HL-60/S4 treated with retinoic acid at 250 ng/mL for 4 days and 3 days (cell line): ENCODE measurements around the gene NCOA1.
"Not testable (repeated sequence)": the region's sequence is repeated elsewhere in the genome, so short reads cannot be mapped to it uniquely, and the experiment has no call there.

Experiments
- in situ Hi-C: fragments of 300-500 bp; cut with MboI; formaldehyde crosslinking; loops from 2 replicates; pipeline ENCODE4 v1.7.0; 2022; ENCODE audit warnings: low sequenced_read_pairs

NCOA1 gene

DNA sequence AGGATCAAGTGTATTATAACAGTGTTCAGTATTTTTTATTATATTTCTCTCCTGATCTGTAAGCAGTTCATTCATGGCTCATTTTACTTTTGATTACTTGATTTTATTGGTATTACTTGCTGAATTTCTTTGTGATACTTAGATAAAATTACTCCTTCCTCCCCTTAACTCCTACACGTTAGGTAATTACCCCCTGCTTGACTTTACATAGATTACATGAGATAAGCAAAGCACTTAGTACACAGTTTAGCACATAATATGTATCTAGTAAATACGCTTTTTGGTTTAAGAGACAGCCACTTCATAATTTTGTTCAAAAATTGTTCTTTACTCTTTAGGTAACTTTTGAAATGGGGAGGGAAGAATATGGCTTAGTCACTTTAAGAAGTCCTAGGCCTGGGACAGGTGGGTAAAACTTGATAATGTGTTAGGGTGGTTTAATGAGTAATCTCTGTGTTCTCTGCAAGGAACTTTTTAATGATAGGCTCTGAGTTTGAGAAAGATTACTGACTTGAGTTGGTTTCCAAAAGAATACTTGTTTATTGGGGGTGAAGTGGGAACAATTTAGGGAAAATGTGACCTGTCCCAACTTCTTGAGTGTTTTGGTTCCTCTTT is 80.9 kb downstream of the NCOA1 start:
- in situ Hi-C loops = no loop called here

- in situ Hi-C loops = no loop called here
These were observed 85.1 kb downstream of the NCOA1 start for GRCh38 chr2:24576146-24576545.

GRCh38 chr2:24576617-24577016 is 85.6 kb downstream of the NCOA1 start:
- in situ Hi-C loops = no loop called here

GRCh38 chr2:24577481-24577880 is 86.4 kb downstream of the NCOA1 start:
- in situ Hi-C loops = no loop called here

- in situ Hi-C loops = no loop called here
These were observed 88.2 kb downstream of the NCOA1 start for GRCh38 chr2:24579053-24579803.

DNA sequence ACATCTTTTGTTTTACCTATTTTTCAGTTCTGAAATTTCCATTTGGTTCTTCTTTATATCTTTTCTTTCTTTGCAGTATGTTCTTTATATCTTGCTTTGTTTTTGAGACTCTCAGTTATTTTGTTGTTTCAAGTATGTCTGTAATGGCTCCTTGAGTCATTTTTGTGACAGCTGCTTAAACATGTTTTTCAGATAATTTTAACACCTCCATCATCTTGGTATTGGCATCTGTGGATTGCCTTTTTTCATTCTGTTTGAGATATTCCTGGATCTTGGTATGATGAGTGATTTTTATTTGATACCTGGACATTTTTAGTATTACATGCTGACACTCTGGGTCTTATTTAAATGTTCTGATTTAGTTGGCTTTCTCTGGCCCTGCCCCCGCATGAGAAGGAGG is 89.5 kb downstream of the NCOA1 start:
- in situ Hi-C loops = no loop called here

DNA sequence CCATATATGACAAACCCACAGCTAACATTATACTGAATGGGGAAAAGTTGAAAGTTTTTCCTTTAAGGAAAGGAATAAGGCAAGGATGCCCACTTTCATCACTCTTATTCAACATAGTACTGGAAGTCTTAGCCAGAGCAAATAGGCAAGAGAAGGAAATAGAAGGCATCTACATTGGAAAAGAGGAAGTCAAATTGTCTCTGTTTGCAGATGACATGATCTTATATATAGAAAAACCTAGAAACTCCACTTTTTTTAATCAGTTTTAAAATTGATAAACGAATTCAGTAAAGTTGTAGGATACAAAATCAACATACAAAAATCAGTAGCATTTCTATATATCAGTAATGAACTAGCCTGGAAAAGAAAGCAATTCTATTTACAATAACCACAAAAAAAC is 90.9 kb downstream of the NCOA1 start:
- in situ Hi-C loops = not testable (repeated sequence)

DNA sequence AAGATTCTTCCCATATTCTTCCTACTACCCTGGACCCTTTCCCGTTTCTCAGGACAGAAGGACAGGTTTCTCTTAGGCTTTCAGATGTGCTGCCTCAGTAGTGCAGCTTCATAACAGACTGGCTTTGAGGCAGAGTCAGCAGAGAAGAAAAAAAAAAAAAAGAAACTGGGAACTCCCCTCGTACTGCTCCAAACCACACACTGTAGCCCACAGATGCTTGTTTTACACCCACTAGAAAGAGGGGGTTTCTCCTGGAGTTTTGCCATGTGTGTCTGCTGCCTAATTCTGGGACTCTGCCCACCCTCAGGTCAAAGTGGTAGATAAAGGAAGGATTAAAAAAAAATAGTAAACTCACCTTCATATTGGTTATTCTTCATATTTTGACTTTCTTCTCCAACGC is 95.9 kb downstream of the NCOA1 start:
- in situ Hi-C loops = no loop called here

- in situ Hi-C loops = no loop called here
These were observed 97.2 kb downstream of the NCOA1 start for GRCh38 chr2:24588294-24588693.

GRCh38 chr2:24592441-24593100 is 101.5 kb downstream of the NCOA1 start:
- in situ Hi-C loops = no loop called here

GRCh38 chr2:24594283-24594682 is 103.2 kb downstream of the NCOA1 start:
- in situ Hi-C loops = no loop called here

- in situ Hi-C loops = no loop called here
These were observed 106.3 kb downstream of the NCOA1 start for GRCh38 chr2:24597181-24597870.

GRCh38 chr2:24600140-24600539 is 109.1 kb downstream of the NCOA1 start:
- in situ Hi-C loops = not testable (repeated sequence)

DNA sequence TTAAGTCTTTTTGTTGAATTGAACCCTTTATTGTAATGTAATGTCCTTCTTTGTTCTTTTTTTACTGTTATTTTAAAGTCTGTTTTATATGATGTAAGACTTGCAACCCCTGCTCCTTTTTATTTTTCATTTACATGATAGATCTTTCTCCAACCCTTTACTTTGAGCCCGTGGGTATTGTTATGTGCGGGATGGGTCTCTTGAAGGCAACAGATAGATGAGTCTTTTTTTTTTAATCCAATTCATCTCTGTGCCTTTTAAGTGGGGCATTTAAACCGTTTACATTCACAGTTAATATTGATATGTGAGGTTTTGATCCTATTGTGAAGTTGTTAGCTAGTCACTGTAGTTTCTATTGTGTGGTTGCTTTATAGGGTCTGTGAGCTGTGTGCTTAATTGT is 120.6 kb downstream of the NCOA1 start:
- in situ Hi-C loops = no loop called here

DNA sequence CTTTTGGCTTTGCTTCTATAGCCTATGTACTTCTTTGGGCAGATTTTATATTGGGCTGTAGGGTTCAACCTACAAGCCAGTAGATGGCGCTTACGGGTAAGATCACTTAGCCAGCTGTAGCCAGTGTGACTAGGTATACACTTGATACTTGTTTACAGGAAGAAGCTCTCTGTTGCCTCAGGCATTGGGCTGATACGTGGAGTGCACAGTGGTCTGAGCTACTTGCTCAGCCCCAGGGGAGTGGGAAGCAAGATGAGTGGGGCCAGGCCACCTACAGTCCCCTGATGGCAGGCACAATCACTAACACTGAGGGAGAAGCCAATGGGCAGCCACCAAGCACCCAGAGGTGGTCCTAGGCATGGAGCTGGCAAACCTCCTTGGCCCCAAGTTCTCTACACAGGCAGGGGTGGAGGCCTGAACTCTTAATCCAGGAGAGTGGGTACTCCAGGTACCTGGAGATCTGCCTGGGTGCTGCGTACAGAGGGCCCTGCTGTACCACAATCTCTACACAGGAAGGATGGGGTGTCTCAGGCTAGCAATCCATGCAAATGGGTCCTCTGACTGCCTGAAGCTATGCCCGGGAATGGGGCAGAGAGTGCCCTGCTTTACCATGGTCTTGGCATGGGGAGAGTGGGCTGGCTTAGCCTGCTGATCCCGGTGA is 122.2 kb downstream of the NCOA1 start:
- in situ Hi-C loops = no loop called here

DNA sequence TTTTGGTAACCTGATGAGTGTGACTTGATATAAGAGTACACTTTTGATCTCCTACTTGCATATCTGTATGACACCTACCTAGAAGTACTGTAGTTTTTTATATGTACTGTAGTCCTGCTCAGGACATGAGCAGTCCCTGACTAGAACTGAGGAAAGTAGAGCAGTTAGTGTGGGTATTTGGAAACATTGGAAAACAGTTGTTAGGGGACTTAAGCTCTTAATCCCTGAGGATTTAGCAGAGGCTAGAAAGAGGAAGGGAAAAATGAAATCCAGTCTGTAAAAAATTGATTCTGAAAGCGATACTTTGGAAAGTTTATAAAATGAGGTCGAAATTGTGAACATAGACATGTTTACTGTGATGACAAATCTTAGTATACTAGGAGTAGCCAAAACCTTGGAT is 125.6 kb downstream of the NCOA1 start:
- in situ Hi-C loops = no loop called here

GRCh38 chr2:24617424-24617823 is 126.4 kb downstream of the NCOA1 start:
- in situ Hi-C loops = no loop called here

GRCh38 chr2:24618144-24618543 is 127.1 kb downstream of the NCOA1 start:
- in situ Hi-C loops = no loop called here

DNA sequence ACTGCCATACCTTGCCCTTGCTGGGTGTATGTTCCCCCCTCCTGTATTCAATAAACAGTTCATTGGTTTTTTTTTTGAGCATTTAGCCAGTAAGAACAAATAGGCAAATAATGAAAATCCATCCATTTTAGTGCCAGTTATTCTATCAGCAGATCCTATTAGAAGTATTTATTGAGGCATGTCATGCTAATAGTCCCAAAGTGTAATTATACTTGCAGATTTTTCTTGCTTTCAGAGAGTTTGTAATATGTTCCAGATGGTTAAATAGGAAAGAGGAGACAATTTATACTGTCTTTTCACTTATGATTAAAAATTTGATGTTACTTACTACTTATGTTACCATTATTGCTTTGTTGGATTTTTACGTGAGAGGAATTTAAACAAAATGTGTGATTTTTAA is 127.6 kb downstream of the NCOA1 start:
- in situ Hi-C loops = no loop called here

GRCh38 chr2:24620936-24621335 is 129.9 kb downstream of the NCOA1 start:
- in situ Hi-C loops = no loop called here
